GM21723 (cell line): ENCODE results near the gene PRRG1.
"Not testable (repeated sequence)": the region's sequence is repeated elsewhere in the genome, so short reads cannot be mapped to it uniquely, and the experiment has no call there.

Experiments
- ATAC-seq: cut with Tn5 transposase; IDR thresholded peaks from one replicate; pipeline ENCODE4 v1.9.1; 2021; ENCODE audit warnings: mild to moderate bottlenecking, moderate library complexity; ENCODE audit not compliant: unreplicated experiment

The PRRG1 gene

DNA sequence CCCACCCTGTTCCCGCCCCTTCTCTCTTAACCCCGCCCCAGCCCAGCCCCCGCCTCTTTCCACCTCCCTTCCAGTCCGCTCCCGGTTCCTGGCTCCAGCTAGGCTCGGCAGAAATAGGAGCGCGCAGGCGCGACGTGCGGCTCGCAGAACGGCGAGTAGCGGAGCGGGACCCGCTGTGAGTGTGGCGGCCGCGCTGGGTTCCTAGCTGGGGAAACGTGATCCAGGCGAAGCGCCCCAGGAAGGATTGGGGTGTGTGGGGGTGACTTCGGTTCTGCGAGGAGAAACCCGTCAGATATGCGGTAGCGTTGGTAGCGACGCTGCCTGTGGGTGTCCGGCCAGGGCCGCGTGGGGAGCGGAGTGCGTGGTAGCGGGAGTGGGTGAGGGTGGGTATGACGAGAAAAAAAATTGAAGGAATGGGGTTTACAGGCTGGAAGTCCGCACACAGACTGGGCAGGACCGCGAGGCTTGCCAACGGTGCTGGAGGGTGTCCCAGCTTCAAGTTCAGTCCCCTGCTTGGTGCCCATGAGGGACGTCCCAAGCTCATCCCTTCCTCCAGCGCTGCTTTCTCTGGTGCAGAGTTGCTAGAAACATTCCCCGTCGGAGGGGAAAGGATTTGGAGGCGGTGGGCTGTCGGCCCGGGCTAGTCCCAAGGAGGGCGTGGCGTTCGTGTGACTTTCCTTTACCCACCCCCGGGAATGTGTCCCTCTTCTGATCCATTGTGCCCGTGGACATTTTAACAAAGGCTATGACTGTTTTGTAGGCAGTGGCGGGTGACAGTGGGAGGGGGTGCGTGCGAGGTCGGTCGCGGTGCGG is at the start of gene PRRG1:
TSS of gene PRRG1 (plus strand) at position 144 of the 813 bp plus-strand sequence. CDS start 56,886 bp downstream, outside the sequence.
- no peak for ATAC-seq

DNA sequence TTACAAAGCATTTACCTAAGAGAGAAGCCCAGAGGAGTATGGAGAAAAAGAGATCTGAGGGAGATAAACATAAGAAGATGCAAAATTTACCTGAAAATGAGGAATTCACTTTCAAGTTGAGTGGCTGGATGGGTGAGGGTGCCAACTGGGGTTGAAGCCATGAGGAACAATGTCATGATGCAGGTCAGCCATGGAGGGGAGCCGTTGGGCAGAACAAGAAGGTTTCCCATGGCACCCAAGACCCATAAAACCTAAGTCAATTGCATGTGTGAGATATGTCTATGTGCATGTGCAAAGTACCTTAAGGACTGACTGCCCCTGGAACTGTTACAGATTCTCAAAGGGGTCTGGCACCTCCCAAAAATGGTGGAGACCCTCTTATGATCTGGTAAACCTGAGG is 46.6 kb upstream of the PRRG1 start:
- no peak for ATAC-seq

DNA sequence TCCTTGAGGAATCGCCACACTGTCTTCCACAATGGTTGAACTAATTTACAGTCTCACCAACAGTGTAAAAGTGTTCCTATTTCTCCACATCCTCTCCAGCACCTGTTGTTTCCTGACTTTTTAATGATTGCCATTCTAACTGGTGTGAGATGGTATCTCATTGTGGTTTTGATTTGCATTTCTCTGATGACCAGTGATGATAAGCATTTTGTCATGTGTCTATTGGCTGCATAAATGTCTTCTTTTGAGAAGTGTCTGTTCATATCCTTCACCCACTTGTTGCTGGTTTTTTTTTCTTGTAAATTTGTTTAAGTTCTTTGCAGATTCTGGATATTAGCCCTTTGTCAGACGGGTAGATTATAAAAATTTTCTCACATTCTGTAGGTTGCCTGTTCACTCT is 43.9 kb upstream of the PRRG1 start:
- not testable (repeated sequence) for ATAC-seq

DNA sequence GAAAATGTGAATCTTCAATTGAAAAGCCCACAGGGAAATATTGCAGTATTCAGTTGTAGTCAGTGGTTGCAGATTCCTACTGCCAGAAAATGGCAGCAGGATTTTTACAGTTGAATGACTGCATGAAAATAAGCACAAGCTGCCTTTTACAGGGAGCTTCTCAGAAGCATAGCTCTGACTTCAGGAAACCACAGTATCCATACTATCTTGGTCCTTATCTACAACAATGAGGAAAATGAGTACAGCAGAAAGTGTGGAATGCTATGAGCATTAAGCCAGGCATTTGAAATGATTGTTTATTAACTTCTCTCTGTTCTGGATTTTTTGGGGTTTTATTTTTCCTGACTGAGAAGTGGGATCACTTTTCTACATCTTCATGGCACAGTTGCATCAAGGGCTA is 34.6 kb upstream of the PRRG1 start:
- no peak for ATAC-seq

DNA sequence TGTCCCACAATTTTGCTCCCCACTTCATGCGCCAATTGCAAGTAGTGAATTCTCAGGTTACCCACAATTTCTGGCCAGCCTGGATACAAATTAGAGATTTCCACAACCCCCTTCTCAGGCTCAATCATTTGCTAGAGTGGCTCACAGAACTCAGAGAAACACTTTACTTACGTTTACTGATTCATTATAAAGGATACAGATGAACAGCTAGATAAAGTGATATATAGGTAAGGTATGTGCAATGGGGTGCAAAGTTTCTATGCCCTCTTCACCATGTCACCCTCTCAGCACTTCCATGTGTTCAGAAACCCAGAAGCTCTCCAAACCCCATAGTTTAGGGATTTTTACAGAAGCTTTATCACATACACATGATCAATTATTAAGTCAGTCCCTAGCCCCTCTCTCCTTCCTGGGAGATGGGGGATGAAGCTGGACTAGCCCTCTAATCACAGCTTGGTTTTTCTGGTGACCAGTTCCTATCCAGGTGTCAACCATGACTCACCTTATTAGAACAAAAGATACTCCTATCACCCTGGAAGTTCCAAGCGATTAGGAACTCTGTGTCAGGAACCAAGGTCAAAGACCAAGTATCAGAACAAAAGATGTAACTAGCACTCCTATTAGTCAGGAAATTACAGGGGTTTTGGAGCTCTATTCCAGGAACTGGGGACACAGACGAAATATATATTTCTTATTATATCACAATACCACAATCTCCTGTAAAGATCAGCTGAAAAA is 33.5 kb upstream of the PRRG1 start:
- ATAC-seq = no peak

DNA sequence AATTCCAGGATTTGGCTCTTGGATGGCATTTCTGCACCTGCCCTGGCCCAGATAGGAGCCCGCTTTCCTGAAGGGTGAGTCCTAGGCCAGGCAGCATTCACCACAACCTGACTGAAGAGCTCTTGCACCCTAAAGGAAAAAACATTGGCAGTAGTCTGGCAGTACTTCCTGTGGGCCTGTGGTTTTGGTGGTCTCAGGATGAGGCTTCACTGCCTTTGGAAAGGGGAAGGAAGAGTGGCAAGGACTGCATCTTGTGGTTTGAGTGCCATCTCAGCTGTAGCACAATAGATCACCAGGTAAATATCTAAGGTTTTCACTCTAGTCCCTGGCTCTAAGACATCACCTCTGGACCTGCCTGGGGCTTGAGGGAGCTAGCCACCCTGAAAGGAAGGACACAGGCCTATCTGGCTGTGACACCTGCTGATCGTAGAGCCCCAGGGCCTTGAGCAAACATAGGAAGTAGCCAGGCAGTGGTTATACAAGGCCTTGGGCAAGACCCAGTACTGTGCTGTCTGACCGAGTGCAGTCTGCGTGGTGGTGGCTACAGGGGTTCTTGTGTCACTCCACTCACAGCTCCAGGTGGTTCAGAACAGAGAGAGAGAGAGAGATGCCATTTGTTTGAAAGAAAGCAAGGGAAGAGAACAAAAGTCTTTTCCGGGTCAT is 28.5 kb upstream of the PRRG1 start:
- ATAC-seq = no peak

DNA sequence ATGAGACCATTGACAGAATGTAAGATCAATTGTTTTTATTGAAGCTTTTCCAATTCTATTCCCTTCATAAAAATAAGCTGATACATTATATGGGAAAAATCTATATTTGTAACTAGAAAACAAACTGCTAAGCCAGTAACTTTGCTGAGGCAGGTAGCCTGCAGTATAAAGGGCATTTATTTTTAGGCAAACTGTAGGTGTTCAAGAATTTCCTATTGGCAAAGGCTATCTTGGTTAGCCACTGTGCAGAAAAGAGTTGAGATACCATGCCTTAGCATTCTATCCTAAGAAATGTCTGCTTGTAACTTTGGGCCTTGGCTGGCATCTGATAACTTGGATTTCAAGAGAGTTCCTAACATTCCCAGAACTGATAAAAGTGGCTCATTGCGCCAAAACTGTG is 18.5 kb upstream of the PRRG1 start:
- ATAC-seq = no peak

DNA sequence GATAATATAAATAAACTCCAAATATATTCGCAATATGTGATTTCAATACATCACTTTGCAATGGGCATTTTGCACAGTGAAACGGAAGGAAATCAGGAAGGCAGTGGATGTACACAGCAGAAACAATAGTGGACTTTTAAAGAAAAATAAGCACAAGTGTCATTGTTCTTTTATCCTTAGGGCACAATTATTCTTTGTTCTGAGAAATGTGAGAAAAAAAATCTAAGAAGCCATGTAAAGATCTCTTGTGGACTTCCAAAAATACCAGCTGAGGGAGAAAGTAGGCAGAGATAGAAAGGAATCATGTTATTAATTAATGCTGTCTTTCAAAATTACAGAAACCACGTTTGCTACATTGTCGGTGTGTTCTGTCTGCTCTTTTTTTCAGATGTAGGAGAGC is 17.6 kb upstream of the PRRG1 start:
- ATAC-seq = no peak

DNA sequence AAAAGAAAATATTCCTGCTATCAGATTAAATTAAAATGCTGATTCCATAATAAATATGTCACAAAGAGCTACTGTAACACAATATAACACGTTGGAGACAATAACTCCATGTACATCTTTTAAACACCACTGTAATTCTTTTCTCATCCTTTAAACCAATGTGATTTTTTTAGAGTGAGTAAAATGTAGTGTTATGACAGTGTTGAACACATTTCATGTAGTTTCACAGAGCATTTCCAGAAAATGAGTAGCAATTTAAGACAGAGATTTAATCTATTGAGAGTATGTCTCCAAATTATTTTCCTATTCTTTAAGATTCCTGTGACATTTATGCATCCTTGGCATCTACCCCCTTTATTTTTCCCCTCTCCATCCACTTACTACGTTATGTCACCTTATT is 17.1 kb upstream of the PRRG1 start:
- ATAC-seq = no peak

DNA sequence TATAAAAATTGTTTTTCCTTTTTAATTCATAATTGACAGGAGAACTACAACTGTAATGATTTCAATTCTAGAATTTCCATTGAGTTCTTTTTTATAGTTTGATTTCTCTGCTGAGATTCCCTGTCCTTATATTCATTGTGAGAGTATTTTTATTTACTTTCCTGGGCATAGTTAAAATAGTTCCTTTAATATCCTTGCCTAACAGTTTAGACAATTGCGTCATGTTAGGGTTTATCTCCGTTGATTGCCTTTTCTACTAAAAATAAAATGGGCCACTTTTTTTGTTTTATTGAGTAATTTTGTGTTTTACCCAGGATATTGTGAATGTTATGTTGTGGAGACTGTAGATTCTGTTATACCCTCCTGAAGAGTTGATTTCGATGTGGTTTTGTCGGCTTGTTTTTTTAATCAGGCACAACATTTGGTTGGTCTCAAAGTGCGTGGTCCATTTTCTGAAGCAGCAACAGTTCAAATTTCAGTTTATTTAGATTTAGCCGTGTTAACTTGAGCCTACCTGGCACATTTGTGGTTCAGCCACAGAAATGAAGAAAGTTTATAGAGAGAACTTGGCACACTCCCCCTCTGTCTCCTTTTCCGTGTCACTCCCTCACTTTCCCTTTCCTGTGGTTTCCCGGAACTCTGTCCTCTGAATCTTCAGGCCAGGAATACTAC is 16.0 kb upstream of the PRRG1 start:
- no peak for ATAC-seq

DNA sequence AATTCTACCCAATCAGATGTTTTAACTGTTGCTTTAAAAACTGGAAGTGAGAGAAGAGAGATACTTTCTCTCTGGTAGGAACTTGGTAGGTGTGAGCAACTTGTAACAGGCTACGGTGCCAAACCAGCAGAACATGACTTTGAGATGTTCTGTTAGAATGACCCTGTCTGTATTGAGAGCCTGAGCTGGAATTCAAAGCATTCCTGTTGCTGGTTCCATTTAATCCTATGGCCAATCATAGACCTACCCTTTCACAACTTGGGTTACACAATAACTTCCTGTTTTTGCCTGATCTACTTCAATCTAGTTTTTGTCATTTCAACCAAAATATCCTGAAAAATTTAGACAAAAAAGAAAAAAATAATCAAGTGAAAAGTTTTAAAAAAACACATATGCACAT is 1.7 kb upstream of the PRRG1 start:
- ATAC-seq = no peak

DNA sequence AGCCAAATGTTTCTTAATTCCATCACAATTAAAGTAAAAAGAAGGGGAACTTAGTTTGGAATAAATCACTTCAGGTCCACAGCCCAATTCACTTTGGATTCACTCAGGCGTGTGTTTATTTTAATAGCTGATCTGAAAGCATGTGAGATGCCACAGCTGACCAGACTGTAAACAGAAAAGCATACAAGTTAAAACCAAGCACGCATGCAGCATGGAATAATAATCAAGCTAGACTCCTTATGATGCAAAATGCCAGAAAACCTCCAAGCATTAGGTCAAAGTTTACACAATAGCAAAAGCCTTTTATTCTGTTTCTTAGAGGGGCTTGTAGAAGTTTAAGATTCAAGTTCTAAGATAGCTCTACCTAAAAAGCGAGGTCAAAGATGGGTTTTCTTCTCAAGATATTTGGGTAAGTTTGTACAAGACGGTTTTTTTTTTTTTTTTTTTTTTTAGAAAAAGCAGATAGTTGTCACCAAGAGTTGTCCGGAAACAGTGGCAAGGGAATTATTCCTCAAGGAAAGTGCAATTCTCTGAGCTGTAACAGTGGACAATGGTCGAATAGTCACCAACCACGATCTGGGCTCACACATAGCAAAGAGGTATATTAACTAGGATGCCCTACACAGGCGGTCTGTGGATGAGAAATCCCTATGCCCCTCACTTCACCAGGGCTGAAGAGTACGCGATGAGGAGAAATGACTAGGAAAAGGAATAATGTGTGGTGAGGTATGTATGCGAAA is 763 bp upstream of the PRRG1 start:
- no peak for ATAC-seq

DNA sequence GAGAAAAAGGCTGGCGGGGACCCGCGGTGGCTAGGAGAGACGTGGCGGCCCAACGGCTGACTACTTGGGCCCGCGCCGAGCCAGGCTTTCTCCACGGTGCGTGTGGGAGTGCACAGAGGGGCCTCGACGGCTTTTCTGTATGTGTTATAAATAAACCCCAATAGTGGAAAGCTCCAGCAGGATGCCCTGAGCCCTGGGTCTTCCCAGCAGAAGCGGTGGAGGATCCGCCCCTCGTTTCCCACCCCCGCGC is 268 bp upstream of the PRRG1 start:
- ATAC-seq = no peak

DNA sequence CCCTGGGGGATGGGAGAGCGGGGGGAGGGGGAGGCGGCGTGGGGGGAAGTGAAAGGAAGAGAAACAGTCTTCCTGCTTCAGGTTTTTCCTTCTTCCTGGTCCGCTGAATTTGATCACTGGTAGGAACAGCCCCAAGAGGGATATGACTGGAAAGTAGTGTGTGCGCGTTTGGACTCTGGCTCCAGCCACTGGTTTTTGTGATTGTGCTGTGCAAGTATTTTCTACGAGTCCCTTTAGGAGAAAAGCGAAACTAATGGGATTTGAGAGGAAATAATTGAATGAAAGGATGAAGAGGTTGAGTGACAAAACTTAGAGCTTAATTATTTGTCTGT is 836 bp downstream of the PRRG1 start:
- no peak for ATAC-seq

DNA sequence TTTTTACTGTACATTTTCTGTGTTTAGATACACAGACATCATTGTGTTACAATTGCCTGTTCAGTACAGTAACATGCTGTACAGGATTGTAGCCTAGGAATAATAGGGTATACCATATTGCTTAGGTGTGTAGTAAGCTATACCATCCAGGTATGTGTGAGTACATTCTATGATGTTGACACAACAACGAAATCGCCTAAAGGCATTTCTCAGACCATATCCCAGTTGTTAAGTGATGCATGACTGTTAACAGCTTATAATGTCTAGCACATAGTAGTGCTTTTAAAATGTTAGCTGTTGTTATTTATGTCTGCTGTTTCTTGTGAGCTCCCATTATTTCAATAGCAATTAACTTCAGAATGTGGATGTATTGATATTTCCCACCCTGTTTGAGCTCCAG is 4.5 kb downstream of the PRRG1 start:
- no peak for ATAC-seq

DNA sequence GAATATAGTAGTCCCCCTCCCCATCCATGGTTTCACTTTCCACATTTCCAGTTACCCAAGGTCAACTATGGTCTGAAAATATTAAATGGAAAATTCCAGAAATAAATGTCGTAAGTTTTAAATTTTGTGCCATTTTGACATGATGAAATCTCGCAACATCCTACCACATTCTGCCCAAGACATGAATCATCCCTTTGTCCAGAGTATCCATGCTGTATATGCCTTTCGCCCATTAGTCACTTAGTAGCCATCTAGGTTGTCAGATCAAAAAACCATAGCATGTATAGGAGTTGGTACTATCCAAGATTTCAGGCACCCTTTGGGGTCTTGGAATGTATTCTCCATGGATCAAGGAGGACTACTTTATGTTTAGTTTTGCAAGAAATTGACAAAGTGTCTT is 8.3 kb downstream of the PRRG1 start:
- no peak for ATAC-seq

DNA sequence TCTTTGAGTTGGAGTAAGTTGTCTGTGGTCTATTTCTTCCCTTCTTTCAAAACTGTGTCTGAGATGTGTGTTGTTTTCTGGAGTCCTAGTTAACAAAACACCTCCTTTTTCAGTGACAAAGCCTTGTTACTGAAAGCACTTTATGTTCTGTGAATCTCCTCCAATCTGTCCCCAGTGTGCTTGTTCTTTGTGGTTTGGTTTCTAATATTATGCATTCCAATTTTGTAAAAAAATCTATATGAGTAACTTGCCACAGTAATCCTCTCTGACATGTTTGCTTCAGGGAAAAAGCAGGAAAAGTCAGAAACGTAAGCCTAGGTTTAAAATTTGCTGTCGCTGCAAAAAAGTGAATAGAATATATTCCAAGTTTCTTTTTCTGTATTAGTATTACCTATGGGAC is 12.4 kb downstream of the PRRG1 start:
- ATAC-seq = no peak

DNA sequence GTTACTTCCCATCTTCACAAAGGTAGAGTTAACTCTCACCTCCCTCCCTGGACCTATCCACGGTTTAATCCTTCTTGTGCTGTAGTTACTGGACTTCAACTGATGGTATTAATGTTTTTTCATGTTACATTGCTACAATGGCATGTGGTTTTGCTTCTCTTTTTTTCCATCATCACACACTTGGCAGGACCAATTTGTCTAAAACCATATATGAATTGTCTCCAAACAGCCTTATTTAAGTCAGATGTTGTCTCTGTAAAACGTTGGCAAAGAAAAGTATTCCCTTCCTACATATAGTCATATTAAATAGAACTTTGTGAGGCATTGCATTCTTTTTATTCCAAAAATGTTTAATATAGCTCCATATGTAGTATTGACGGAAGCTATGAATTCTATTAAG is 15.5 kb downstream of the PRRG1 start:
- no peak for ATAC-seq

DNA sequence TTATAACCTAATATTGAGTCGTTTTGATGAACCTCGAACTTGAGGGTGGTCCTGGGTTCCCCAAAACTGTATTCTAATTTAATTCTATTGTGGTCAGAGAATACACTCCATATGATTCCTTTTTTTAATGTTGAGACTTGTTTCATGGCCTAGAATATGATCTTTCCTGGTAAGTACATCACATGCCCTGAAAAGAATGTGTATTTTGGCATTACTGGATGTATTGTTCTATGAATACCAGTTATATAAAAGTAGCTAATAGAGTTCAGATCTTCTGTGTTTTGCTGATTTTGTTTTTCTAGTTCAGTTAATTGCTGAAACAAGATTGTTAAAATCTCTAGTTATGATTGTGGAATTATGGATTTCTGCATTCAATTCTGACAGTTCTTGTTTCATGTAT is 18.8 kb downstream of the PRRG1 start:
- ATAC-seq = no peak

DNA sequence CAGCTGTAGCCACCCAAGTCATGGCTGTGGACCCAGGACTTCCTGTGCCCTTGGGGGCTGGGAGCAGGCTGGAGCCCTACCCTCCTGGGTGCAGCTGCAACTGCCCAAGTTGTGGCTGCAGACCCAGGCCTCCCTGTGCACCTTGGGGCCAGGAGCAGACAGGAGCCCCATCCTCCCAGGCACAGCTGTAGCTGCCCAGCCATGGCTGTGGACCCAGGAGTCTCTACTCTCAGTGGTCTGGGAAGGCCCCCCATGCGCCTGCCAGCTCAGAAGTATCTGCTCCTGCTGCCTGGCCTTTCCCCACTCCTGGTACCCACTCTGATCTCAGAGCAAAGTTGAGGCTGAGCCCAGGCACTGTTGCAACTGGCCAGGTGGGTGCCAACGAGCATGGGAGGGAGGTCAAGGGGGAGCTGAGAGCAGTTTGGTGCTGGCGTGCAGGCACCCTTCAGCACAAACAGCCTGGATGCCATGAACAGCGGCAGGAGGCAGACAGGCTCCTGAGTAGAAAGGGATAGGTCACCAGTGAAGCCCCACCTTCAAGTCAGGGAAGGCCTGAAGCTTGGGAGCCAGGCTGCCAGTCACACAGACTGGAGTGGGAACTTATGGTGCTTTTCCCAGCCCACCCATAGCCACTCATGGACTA is 21.5 kb downstream of the PRRG1 start:
- ATAC-seq = no peak

DNA sequence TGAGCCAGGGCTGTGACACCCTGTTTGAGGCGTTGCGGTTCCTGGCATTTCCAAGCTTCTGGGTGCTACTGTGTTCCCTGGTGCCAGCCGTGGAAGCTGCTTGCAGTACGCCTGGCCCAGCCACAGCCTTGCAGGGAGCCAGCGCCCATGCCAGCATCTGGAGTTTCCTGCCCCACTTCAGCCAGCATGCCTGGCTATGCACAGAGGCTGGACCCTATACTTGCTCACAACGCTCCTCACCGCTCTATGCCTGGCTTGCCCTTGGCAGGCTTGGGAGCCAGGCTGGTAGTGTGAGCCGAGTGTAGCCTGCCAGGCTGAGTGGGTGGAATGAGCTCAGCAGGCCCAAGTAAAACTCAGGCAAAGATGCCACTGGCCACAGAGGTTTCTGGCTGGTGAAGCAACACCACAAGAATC is 22.4 kb downstream of the PRRG1 start:
- ATAC-seq = no peak
